ENCODE measurements around the gene SLC16A8.
"Not testable (repeated sequence)": the region's sequence is repeated elsewhere in the genome, so short reads cannot be mapped to it uniquely, and the experiment has no call there.

The SLC16A8 gene, protein sequence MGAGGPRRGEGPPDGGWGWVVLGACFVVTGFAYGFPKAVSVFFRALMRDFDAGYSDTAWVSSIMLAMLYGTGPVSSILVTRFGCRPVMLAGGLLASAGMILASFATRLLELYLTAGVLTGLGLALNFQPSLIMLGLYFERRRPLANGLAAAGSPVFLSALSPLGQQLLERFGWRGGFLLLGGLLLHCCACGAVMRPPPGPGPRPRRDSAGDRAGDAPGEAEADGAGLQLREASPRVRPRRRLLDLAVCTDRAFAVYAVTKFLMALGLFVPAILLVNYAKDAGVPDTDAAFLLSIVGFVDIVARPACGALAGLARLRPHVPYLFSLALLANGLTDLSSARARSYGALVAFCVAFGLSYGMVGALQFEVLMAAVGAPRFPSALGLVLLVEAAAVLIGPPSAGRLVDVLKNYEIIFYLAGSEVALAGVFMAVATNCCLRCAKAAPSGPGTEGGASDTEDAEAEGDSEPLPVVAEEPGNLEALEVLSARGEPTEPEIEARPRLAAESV

DNA sequence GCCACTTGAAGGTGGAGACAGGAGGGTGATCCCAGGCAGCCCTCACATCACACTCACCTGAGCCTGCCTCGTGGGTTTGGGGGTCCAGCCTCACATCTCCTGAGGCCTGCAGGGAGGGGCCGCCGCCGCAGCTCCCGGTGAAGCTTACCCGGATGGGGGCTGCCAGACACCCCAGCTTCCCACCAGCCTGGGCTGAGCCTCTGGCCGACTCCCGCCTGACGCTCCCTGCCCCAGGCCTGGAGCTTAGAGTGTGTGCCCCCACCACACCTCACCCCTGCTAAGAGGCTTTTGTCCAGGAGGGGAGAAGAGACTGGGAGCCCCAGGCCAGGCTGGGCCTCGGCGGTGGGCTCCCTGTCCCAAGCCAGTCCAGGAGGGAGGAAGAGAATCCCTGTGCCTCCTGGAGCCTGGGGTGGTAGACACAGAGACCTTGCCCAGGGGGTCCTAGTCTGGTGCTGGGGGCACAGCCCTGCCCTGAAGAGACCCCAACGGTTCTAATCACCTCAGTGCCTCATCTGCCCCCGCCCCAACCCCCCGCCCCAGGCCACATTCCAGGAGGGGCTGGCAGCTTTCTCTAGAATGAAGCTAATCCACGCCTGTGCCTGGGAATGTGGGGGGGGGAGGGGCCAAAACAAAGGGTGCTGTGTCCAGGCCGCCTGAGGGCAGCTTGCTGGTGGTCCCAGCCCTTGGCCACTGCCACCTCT, at the start of gene SLC16A8:
TSS of gene SLC16A8 (minus strand) at position 254 of the 701 bp plus-strand sequence. CDS start 1,311 bp downstream, outside the sequence.
- no peak for DNase-seq

DNA sequence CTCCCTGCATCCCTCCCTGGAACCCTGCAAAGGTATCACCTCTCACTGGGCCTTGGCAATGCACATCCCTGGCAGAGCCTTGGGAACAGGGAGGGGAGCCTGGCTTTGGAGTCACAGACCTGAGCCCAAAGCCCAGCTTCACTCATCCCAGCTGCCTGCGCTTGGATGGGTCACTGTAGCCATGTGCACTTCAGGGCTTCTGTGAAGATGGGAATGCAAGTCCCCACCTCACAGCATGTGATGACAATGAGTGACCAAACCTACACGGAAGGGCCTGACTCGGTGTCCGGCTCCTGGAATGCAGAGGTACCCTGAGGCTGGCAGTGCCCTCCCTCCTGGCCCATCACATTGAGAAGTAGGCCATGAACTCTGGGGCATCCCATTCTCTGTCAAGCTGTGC, 49.3 kb upstream of the SLC16A8 start:
- DNase-seq, result no peak

DNA sequence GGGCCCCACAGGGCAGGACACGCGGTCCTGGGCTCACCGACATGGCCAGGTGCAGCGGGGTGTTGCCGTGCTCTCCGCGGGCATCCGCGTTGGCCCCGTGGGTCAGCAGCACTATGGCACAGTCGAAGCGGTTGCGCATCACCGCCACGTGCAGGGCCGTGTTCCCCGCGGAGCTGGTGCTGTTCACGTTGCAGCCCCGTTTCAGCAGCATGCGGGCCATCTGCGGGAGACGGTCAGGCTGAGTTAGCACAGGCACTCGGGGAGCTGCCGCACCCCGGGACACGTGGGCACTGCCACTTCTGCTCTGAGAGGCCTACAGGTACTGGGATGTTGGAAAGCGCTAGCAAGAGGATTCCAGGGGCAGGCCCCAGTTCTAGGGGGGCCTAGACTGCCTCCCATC, 48.8 kb upstream of the SLC16A8 start:
- no peak for DNase-seq

DNA sequence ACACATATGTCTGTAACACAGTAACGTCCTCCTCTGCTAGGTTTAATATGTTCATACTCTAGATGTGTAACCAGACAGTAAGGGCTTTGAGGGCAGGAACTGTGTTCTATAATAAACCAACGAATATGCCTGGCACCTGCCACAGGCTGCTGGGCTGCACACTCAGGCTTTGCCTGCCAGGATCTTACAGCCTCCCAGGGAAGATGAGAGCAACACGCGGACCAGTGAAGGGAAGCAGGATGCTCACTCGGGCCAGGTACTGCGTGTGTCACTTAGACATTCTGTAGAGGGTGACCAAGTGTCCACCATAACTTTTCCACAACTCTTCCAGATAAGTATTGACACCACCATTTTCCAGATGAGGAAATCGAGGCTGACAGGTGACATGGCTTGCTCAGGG, 48.2 kb upstream of the SLC16A8 start:
- no peak for DNase-seq

DNA sequence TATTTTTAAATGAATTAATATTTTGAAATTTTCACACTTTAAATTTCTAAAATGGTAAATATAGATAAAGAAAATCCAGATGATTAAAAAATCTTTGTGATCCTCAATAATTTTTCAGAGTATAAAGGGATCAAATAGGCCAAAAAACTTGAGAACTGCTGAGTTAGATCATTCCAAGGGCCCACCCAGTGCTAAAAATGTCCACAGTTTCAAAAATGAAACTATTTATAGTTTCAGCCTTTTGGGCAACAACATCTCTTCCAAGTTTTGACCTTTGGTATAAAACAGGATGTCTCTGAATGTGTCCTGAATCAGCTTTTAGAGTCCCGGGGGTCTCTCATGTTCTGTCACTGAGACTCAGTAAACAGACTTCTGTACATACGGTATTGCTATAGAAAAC, 47.4 kb upstream of the SLC16A8 start:
- DNase-seq, result no peak

DNA sequence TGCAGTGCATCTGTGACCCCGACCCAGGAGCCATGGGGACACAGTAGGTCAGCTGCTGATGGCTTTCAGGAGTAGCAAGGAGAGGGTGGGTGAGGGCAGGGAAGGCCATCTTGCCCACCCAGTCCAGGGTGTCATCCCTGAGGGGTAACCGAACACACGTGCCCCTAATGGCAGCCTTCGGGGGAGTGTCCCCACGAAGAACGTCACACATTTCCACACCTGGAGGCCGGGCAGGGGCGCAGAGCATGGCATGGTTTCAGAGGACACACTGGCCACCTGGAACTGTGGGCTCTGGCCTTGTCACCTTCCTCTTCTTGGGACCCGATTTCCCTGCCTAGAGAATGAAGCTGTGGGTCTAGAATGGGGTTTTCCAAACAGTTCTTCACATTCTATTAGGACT, 45.9 kb upstream of the SLC16A8 start:
- DNase-seq, result no peak

DNA sequence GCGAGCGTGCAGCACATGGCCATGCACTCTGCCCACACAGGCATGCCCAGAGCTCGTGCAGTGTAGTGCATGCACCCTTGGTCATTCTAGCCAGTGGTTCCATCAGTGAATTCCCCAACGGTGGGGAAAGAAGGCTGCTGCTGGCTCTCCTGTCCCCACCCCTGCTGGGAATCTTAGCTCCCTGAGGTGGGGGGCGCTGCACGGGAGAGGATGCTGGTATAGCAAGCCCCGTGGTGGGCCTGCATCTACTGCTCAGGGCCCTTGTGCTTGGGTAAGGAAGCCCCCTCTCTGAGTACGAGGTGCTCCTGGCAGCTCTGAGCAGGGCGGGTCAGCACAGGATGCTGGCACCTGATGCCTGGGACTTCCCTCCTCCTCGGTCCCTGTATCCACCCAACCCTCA, 45.0 kb upstream of the SLC16A8 start:
- no peak for DNase-seq

DNA sequence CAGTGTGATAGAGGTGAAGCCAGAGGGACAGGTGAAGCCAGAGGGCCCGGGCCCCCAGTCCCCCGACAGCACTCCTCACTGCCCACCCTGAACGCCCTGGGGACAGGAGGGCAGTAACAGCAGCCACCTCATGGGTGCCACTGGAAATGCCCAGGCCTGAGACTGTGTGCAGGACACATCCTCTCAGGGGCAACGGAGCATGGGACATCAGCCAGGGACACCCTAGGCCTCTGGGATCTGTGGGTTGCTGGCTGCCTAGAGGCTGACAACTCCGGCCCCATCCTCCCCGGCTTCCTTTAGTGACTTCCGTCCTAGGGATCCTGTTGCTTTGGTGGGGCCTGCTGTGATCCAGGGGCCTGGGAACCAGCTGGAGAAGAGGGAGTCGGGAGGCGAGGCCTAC, 43.9 kb upstream of the SLC16A8 start:
- no peak for DNase-seq

DNA sequence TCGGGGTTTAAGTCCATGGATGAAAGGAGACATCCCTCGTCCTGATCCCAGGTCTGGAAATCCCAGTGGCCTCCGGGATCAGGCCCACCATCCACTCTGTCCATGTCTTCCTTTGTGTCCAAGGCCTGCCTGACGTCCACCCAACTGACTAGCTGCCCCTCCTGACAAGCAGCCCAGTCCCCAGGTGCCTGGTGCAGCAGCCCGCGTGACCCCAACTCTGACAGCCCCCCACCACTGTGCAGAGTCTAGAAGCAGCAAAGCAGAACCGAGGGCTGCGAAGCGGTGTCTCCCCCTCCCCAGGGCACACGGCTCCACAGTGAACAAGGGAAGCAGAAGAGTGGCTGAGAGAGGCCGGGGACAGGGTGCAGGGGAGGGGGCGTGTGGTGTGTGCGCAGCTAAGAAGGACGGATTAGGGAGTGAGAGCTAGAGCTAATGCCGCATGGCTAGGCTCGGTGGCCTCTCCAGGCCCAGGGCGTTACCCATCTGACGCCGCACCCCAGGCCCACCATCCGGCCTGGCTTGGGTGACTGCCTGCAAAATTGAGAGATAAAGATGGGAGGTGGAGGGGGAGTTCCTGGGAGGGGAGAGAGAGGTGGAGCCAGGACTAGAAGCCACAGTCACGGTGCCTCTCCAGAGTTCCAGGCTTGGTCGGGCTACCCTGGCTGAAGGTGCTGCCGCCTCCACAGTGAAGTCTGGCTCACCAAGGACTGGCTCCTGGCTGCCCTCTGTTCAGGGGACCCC, 43.1 kb upstream of the SLC16A8 start:
- no peak for DNase-seq

DNA sequence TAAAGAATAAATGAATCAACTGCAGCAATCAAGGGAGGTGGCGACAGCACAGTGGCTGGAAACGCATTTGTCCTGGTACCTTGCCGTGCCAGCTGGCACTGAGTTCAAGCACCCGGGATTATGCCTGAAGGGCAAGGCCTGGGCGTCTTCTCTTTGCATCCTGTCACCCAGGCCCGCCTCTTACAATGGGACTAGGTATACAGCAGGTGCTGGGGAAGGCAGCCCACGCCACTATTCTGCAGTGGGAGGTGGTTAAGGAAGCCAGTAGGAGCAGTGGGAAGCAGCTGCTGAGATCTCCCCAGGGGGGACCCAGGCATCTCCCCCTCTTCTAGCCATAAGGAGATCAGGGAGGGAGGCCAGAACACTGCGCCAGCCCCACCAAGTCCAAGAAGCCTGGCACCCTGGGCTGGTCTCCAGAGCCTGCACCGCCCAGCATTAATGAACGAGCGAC, 41.8 kb upstream of the SLC16A8 start:
- no peak for DNase-seq

DNA sequence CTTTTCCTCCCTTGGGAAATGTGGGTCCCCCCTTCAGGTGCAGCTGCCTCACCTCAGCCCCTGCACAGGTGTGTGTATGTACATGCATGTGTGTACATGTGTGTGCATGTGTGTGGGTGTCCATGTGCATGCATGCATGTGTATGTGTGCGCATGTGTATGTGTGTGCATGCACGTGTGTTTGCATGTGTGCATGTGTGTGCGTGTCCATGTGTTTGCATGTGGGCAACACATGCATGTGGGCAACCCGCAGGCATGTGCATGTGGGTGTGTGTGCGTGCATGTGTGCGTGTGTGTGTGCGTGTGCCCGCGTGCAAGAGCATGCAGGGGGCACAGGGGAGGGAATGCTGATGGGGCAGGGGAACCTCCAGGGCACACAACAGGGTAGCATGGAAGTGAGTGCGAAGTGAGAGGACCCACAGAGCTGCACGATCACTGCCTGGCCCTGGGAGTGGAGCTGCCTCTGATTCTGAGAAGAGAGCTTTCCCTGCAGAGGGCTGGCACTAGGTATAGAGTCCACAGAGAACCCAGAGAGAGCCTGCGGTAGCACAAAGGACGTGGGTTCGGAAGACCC, 41.1 kb upstream of the SLC16A8 start:
- no peak for DNase-seq

DNA sequence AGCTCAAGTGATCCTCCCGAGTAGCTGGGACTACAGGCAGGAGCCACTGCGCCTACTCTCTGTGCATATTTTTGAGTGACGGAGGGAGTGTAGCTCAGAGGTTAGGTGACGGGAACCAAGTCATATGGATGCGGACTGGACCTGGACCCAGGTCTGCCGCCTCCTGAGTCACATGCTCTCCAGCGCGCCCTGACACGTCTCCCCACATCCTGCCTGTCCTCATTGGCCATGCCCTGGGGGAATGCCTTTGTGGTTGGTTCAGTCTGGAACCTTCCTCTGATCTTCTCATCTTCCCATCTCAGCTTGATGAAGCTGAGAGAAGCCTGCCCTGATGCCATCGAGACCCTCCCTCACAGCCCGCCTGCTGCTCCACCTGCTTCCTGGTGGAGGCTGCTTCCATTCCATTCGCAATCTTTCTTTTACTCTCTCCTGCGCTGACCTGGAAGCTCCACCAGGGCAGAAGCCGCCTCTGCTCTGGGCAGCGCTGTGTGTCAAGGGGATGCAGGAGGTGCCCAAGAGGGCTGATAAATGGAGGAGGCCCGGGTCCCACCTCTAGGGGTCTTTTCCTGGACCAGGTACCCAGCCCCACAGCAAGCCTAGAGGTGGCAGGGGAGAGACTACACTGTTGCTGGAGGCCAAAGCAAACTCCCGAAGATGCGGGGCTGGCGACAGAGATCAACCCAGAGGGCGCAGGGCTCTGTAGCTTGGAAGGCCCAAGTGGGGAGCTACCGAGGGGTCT, 40.4 kb upstream of the SLC16A8 start:
- no peak for DNase-seq

DNA sequence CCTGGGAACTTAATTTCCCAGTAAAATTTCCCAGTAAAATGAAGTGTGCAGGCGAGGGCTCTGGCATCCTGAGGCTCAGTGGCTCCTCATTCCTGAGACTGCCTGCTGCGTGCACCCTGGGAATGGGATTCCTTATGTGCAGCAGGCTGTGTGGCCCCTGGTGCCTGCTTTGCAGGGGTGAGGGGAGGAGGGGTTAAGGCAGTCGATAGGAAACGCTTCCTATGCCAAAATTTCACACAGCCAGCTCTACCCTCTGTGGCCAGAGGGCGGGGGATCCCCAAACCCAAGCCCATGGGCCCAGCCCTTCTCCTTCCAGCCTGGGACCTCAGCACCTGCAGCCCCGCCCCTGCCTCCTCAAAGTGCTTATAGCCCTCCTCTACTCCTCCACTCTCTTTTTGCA, 38.6 kb upstream of the SLC16A8 start:
- no peak for DNase-seq

DNA sequence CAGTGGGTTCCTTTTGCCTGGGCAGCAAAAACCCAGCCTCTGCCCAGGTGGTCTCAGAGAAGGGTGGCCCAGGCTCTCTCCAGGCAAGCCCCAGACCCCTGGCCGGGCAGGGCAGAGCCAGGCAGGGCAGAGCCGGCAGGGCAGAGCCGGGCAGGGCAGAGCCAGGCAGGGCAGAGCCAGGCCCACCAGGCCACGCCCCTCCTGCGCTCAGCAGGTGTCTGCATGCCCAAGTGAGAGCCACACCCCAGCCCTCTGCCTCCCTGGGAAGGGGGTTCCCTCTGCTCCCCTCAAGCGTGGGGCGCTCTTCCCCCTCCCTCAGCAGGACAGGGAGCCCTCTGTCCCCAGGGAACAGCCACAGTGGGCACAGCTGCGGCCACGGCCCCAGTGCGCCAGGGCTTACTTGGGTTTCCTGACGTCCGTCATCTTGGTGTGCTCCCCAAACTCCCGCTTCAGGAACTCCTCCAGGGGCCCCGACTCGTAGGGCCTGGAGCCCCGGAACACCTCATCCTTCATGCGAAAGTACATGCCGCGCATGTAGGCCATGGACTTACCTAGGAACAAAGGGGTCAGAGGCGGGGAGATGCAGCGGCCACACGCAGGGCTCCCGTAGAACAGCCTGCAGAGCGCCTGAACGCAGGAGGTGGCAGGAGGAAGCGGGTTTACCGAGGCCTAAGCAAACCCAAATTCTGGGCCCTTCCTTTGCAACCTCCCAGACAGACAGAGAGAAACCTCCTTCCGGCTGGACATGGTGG, 36.6 kb upstream of the SLC16A8 start:
- DNase-seq, result no peak

DNA sequence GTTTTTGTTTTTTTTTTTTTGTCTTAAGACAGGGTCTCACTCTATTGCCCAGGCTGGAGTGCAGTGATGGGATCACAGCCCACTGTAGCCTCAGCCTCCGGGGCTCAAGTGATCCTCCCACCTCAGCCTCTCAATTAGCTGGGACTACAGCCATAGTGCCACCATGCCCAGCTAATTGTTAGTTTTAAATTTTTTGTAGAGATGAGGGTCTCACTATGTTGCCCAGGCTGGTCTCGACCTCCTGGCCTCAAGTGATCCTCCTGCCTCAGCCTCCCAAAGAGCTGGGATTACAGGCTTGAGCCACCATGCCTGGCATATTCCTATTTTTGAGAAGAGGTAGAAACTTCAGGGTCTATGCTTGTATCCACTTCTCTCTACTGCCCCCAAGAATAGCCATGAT, 34.8 kb upstream of the SLC16A8 start:
- DNase-seq, result not testable (repeated sequence)

DNA sequence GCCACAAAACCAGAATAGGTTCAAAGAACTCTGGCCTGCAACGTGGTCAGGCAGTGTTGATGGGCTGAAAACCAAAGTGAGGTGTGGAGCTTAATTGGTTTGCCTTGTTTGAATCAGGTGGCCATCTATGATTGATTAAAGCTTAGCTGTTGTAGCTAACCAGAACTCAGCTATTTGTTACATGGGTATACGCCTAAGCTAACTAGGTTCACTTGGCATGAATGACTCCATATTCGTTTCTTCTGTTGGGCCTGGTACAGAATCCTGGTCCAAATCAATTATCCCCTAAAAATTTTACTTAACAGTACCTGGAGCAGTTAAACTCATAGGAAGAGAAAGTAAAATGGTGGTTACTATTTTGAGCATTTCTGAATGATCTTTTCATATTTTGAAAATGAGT, 34.2 kb upstream of the SLC16A8 start:
- DNase-seq, result no peak

DNA sequence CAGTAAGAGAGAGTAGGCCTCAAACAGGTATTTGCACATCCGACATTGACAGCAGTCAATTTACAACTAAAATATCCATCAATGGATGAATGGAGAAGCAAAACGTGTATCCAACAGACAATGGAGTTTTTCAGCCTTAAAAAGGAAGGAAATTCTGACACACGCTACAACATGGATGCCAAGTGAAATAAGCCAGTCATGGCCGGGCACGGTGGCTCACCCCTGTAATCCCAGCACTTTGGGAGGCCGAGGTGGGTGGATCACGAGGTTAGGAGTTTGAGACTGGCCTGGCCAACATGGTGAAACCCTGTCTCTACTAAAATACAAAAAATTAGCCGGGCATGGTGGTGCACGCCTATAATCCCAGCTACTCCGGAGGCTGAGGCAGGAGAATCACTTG, 33.6 kb upstream of the SLC16A8 start:
- DNase-seq, result not testable (repeated sequence)

DNA sequence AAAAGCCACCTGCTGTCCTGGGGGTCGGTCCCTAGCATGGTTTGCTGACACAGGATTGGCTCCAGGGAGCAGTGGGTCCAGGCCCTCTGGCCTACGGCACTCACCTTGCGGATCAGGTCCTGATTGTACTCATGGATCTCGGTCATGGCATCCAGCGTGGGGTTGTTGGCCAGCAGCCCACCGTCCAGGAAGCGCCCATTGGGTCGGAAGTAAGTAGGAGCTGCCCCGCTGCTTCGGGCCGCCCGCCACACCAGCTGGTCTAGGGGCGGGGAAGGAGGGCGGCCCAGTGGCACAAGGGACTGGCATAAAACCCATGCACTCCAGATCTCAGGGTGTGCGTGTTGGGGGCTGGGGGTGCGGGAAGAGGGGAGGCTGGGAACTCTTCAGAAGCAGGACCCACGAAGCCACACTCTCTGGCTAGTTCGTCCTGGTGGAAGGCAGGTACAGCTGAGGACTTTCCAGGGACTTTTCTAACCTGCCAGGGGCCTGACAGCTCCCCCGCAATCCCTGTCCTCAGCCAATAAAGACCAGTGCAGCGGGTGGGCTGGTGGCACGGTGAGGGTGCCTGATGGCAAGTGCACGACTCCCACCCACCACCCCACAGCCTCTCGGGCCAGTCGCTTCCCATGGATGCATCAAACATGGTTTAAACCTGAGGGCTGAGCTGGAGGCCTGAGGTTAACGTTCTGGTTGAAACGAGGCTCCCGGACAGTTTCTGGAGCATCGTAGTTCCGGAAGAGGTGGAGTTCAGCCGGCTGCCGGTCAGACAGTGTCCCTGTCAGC, 31.6 kb upstream of the SLC16A8 start:
- DNase-seq, result no peak

DNA sequence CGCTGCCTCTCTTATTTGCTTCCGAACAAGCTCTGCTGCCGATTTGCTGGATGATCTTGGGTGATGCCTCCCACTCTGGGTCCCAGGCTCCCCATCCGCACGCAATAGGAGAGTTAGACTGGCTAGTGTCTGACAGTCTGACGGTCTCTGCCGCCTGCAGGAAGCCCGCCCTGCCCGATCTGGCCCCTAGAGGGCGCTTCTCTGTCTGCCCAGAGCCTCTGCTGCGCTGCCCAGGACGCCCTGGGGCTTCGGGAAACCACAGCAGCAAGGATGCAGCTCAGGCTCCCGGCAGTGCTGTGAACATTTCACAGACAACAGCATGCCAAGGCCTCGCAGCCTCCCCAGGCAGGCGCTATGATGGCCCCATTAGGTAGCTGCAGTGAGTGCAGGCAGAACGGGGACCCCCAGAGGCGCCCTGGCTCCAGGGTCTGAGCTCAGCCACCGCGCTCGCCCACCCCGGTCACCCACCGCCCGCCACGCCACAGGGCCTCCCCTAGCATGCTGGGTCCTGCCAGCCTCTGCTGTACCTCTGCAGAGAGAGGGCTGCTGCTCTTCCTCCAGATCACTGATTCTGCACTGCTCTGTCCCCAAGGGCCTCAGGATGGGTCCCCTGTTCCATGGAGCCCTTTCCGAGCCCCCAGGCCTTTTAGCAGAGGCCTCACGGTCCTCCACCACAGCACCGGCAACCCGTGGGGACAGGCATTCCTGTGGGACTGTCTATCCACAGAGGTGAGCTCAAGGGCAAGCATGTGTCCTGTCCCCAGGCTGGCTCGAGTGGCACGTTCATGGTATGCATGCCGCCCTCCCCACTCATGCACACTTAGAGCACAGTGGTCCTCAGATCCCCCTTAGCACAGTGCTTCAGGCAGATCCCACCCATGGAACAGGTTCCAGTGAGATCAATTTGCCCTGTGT, 30.8 kb upstream of the SLC16A8 start:
- DNase-seq, result peak; percentile 48 to 69 (median 54)

DNA sequence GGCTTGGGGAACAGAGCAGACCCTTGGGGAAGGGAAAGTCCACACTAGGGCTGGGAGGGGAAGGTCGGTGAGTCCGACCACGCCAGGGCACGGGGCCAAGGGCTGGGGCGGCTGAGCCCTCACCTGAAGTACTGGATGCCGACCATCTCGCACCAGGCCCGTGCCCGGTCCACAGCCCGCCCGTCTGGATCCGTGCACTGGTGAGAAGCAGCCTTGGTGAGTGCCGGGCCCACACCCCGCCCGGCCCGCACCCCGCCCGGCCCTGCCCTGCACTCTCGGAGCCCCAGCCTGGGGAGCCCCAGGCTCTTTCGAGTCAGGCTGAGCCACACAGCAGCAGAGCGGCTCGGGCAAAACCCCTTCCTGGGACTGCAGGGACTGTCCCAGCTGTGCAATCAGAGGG, 28.4 kb upstream of the SLC16A8 start:
- no peak for DNase-seq
